A673 (cell line): ENCODE data around the gene ING5. TPM values are rescaled to one million over a fixed set of nuclear protein-coding genes. Genes with fewer than 3 reads are reported as not detected.
A peak's percentile ranks its signal among the peaks of the same experiment; 100 is the strongest.

Experiments
- BruUV-seq: library from RNA; stranded (reverse); fragments of 400-500 nt; replicated peaks from 2 replicates; lab custom pipeline; 2021; lab: Mats Ljungman, UMichigan
- CTCF ChIA-PET: fragments of 300-600 bp; sonication (Branson Sonifier 250); formaldehyde crosslinking; loops from one replicate; lab custom pipeline; 2022; ENCODE audit warnings: antibody characterized with exemption; lab: Charles Lee
- POLR2A ChIA-PET: fragments of 300-600 bp; sonication (Branson Sonifier 250); formaldehyde crosslinking; loops from one replicate; lab custom pipeline; 2022; ENCODE audit warnings: antibody characterized with exemption; ENCODE audit not compliant: low non-redundant PET; lab: Charles Lee
- DNase-seq: peaks from one replicate; pipeline ENCODE4 v3.0.0-alpha.2; 2015; ENCODE audit warnings: low spot score
- H3K27ac ChIP-seq: fragments of 200-600 bp; sonication (generic); 2 replicates; pipeline ENCODE4 v1.5.1; 2016; ENCODE audit warnings: mixed run types, low read depth, mild to moderate bottlenecking, mixed read lengths, antibody characterized with exemption, low read length; ENCODE audit not compliant: poor library complexity, severe bottlenecking
- H3K27me3 ChIP-seq: fragments of 200-600 bp; sonication (generic); replicated peaks from 2 replicates; pipeline ENCODE4 v1.6.1; 2017; ENCODE audit warnings: mixed run types, low read depth, mild to moderate bottlenecking, mixed read lengths, antibody characterized with exemption, low read length; ENCODE audit not compliant: insufficient read depth, poor library complexity
- H3K36me3 ChIP-seq: fragments of 200-600 bp; sonication (generic); 2 replicates; pipeline ENCODE4 v1.6.1; 2016; ENCODE audit warnings: mixed run types, mild to moderate bottlenecking, mixed read lengths, antibody characterized with exemption, low read length; ENCODE audit not compliant: insufficient read depth, poor library complexity, severe bottlenecking
- H3K4me1 ChIP-seq: fragments of 200-600 bp; sonication (generic); 2 replicates; pipeline ENCODE4 v1.6.1; 2017; ENCODE audit warnings: mixed run types, mild to moderate bottlenecking, mixed read lengths, antibody characterized with exemption, low read length; ENCODE audit not compliant: insufficient read depth, poor library complexity, severe bottlenecking
- H3K4me3 ChIP-seq: fragments of 200-600 bp; sonication (generic); 2 replicates; pipeline ENCODE4 v1.5.1; 2016; ENCODE audit warnings: low read depth, mixed run types, mild to moderate bottlenecking, mixed read lengths, low read length; ENCODE audit not compliant: poor library complexity, severe bottlenecking
- H3K9me3 ChIP-seq: fragments of 200-600 bp; sonication (generic); 2 replicates; pipeline ENCODE4 v1.6.1; 2016; ENCODE audit warnings: mixed run types, low read depth, mild to moderate bottlenecking, mixed read lengths, antibody characterized with exemption, low read length; ENCODE audit not compliant: poor library complexity, severe bottlenecking
- CTCF ChIP-seq: fragments of 300-800, 200-600 bp; sonication (generic); conservative IDR thresholded peaks from 2 replicates; pipeline ENCODE4 v1.5.1; 2017; ENCODE audit warnings: low read depth, mild to moderate bottlenecking, antibody characterized with exemption, low read length, moderate library complexity, mixed read lengths
- EZH2 ChIP-seq: fragments of 200-600 bp; sonication (generic); IDR thresholded peaks from 2 replicates; pipeline ENCODE4 v1.6.1; 2017; ENCODE audit warnings: borderline replicate concordance, low read depth, mild to moderate bottlenecking, mixed read lengths, antibody characterized with exemption, low read length; ENCODE audit not compliant: poor library complexity, severe bottlenecking
- intact Hi-C: fragments of 100-400 bp; cut with micrococcal nuclease; formaldehyde crosslinking; loops from one replicate; pipeline ENCODE4 v1.10.0; 2022; ENCODE audit not compliant: unreplicated experiment
- total RNA-seq: library from RNA; stranded (reverse); gene quantifications from 2 replicates; pipeline ENCODE4 v1.2.3, GENCODE V29; 2021

The ING5 gene
- total RNA-seq, 1 experiment from 2014 or later = 70.3 TPM

GRCh38 chr2:241770936-241771285 is 69.1 kb downstream of the ING5 start:
- Histone ChIP-seq H3K36me3 (no peaks in the 10 kb centered on the region), H3K27ac (peak overlapping the region; percentile 90), H3K9me3 (no peaks in the 10 kb centered on the region), H3K4me3 (no peak overlapping the region), H3K27me3 (no peaks in the 10 kb centered on the region), H3K4me1 (peaks cover 53% of the 10 kb centered on the region)
- CTCF ChIA-PET = no interaction called here
- BruUV-seq = no TSS peak
- no peak for DNase-seq
- POLR2A ChIA-PET = no interaction called here
- no peak for TF ChIP-seq CTCF
- TF ChIP-seq EZH2 = no peak
- intact Hi-C loops = no loop called here

DNA sequence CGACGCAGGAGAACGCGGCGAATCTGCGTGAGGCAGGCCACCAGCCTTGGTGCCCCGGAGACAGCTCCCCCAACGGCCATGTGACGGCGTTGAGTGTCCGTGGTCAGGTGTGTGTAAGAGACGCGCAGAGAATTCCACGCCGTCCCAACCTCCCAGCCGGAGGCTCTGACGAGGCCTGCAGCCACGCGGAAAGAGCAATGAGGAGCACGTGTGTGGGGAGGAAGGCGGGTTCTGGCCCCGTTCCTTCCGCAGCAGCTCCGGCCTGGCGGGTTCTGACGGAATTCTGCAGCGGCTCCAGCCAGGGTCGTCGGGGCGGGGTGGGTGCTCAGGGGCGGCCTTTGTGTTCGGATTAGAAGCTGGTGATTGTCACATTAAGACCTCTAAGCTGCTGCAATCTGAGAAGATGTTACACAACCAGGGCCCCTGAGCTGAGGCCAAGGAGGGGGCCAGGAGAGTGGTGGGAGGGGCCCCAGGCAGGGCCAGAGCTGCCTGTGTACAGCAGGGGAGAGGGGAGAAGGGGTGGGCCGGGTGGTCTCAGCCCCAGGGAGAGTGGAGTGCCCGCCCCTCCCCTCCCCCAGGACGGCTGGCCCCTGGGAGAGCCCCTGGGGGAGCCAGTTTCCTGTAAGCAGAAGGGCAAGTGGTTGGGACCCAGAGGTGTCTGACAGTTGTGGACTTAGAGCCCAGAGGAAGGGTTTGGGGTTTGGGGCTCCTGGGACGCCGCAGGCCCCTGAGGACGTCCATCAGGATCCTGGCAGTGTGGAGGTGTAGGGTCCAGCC is 69.6 kb downstream of the ING5 start:
- Histone ChIP-seq H3K27me3 (no peaks in the 10 kb centered on the region), H3K4me3 (no peak overlapping the region), H3K9me3 (no peaks in the 10 kb centered on the region), H3K27ac (peak overlapping the region; percentile 90), H3K4me1 (peaks cover 55% of the 10 kb centered on the region), H3K36me3 (no peaks in the 10 kb centered on the region)
- CTCF ChIA-PET = no interaction called here
- TF ChIP-seq CTCF (no peak), EZH2 (no peak)
- POLR2A ChIA-PET = no interaction called here
- intact Hi-C loops = no loop called here
- no TSS peak for BruUV-seq
- peak; percentile 55 for DNase-seq

DNA sequence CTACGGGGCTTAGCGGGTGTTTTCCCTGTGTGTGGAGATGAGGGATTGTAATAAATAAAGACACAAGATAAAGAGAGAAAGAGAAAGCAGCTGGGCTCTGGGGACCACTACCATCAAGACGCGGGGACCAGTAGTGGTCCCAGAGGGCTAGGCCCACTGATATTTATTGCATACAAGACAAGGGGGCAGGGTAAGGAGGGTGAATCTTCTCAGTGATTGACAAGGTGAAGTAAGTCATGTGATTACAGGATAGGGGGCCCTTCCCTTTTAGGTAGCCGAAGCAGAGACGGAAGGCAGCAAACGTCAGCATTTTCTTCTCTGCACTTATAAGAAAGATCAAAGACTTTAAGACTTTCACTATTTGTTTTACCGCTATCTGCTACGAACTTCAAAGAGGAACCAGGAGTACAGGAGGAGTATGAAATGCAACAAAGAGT is 70.2 kb downstream of the ING5 start:
- CTCF ChIA-PET = no interaction called here

More for the DNA sequence above, 70.2 kb downstream of the ING5 start:
- Histone ChIP-seq H3K27ac (peak overlapping the region; percentile 90), H3K9me3 (no peaks in the 10 kb centered on the region), H3K4me3 (no peak overlapping the region), H3K36me3 (no peaks in the 10 kb centered on the region), H3K4me1 (peaks cover 55% of the 10 kb centered on the region), H3K27me3 (no peaks in the 10 kb centered on the region)
- intact Hi-C loops = no loop called here
- TSS peak; percentile 81 for BruUV-seq
- POLR2A ChIA-PET = no interaction called here
- DNase-seq = no peak
- TF ChIP-seq EZH2 = no peak
- TF ChIP-seq CTCF = no peak
